ENCODE data around the gene DNAH17.

GRCh38 chr17:78538033-78538776, 39.0 kb downstream of the DNAH17 start:
- TF ChIP-seq CTCF (IDR thresholded peaks at IDR 0.05; ENCODE audit: low read depth, low read length, poor library complexity, severe bottlenecking) (no peak), EZH2phosphoT487 (IDR thresholded peaks at IDR 0.05; ENCODE audit: borderline replicate concordance, low read length) (no peak)

All from DOHH2 (cell line).